NCI-H2029 treated with DMSO at 0.1 percent for 48 hours (cell line): Measurements from ENCODE around the gene GGTLC2.

ENCODE experiments used
- DNase-seq: peaks from one replicate; lab custom pipeline; 2025; lab: John Stamatoyannopoulos, UW

The GGTLC2 gene

GRCh38 chr22:22691716-22692701 is 47.6 kb downstream of the GGTLC2 start:
- no peak for DNase-seq

GRCh38 chr22:22692707-22693530 is 48.5 kb downstream of the GGTLC2 start:
- DNase-seq: peak; percentile 40

- no peak for DNase-seq
These were observed 49.1 kb downstream of the GGTLC2 start for GRCh38 chr22:22693531-22693884.

- DNase-seq: no peak
These were observed 49.7 kb downstream of the GGTLC2 start for GRCh38 chr22:22694106-22694505.

- DNase-seq: no peak
These were observed 51.7 kb downstream of the GGTLC2 start for GRCh38 chr22:22696104-22696503.
